ENCODE measurements around the gene IPO11. TPM values are rescaled to one million over a fixed set of nuclear protein-coding genes. Genes with fewer than 3 reads are reported as not detected.
"Not testable (repeated sequence)": the region's sequence is repeated elsewhere in the genome, so short reads cannot be mapped to it uniquely, and the experiment has no call there.

IPO11 gene
- total RNA-seq, 1 donor from 2014 or later: 22.4 TPM

DNA sequence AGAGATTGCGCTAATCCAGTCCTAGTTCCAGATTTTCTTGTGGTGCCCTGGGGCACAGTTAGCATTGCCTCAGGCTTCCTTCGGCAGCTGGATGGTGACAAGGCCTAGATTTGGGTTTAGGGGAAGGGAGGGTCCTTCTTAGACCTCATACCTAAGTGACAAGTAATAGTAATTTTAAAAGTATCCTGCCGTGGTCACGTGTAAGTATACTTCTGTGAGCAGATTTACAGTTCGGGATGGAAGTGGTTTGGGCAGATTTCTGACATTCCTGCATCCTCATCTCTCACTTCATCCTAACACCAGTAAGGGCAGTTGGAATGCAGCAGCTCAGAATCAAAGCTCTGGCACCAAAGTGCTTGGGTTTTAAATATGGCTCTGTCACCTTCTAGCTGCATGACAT is 237.6 kb downstream of the IPO11 start:
- FAIRE-seq (no peak), DNase-seq (ENCODE audit: low read depth) (no peak)
- Histone ChIP-seq H3K27me3 (ENCODE audit: control insufficient read depth, insufficient read depth, low read length) (no peaks in the 10 kb centered on the region), H3K36me3 (ENCODE audit: control insufficient read depth, insufficient read depth, low read length) (no peaks in the 10 kb centered on the region), H3K4me3 (ENCODE audit: low read depth, low read length) (no peak overlapping the region)
- TF ChIP-seq, protein P1, sequence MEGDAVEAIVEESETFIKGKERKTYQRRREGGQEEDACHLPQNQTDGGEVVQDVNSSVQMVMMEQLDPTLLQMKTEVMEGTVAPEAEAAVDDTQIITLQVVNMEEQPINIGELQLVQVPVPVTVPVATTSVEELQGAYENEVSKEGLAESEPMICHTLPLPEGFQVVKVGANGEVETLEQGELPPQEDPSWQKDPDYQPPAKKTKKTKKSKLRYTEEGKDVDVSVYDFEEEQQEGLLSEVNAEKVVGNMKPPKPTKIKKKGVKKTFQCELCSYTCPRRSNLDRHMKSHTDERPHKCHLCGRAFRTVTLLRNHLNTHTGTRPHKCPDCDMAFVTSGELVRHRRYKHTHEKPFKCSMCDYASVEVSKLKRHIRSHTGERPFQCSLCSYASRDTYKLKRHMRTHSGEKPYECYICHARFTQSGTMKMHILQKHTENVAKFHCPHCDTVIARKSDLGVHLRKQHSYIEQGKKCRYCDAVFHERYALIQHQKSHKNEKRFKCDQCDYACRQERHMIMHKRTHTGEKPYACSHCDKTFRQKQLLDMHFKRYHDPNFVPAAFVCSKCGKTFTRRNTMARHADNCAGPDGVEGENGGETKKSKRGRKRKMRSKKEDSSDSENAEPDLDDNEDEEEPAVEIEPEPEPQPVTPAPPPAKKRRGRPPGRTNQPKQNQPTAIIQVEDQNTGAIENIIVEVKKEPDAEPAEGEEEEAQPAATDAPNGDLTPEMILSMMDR (IDR thresholded peaks at IDR 0.05; ENCODE audit: insufficient read depth, low read length, severe bottlenecking): no peak

DNA sequence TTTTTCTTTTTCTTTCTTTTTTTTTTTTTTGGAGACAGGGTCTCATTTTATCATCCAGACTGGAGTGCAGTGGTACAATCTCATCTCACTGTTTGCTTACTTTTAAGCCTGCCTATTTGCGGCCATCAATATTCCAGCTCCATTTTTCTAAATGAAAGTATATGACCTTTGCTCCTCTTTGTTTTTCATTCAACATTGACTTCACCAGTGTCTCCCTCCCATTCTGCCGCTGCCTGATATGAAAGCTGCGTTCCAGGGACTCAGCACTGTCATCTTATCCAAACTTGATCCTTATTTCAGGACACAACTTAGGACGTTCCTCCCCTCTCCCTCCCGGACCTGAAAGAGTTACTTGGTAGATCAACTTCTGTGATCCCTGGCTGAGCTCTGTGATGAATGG is 239.7 kb downstream of the IPO11 start:
- H3K4me3 ChIP-seq (ENCODE audit: low read depth, low read length): no peak overlapping the region
- no peaks in the 10 kb centered on the region for H3K36me3 ChIP-seq (ENCODE audit: control insufficient read depth, insufficient read depth, low read length)
- DNase-seq (ENCODE audit: low read depth): no peak
- TF ChIP-seq, protein P1 (IDR thresholded peaks at IDR 0.05; ENCODE audit: insufficient read depth, low read length, severe bottlenecking): no peak
- FAIRE-seq: no peak
- no peaks in the 10 kb centered on the region for H3K27me3 ChIP-seq (ENCODE audit: control insufficient read depth, insufficient read depth, low read length)

DNA sequence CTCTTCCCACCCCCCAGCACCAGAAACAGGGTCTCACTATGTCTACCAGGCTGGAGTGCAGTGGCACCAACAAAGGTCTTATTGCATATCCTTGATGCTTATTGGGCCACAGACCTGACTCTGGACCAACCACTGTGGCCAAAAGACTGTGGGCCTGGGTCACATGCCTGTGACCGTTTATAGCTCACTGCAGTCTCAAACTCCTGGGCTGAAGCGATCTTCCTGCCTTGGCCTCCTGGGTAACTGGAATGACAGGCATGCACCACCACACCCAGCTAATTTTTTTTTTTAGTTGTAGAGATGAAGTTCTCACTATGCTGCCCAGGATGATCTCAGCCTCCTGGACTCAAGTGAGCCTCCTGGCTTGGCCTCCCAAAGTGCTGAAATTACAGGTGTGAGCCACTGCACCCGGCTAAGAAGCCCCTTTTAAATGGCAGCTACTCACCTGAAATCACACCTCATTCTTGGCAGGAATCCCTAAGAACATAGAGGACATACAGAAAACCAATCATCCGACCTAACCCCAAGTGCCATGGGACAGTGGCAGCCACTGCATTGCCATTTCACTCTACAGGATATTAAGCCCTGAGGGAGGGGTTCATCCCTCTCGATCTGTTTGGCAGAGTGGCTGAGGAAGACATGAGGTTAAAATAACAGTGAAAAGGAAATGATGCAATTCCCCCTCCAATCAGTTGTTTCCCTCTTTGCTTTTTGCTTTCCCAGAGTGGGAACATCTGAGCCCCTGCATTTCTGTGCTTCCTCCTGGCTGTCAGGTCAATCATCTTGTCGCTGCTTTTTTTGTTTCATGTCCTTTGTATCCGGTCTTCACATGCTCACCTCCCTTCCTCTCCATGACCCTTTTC is 240.7 kb downstream of the IPO11 start:
- no peak overlapping the region for H3K4me3 ChIP-seq (ENCODE audit: low read depth, low read length)
- no peak for FAIRE-seq
- no peaks in the 10 kb centered on the region for H3K36me3 ChIP-seq (ENCODE audit: control insufficient read depth, insufficient read depth, low read length)
- no peak for DNase-seq (ENCODE audit: low read depth)
- no peaks in the 10 kb centered on the region for H3K27me3 ChIP-seq (ENCODE audit: control insufficient read depth, insufficient read depth, low read length)
- TF ChIP-seq, protein P1 (IDR thresholded peaks at IDR 0.05; ENCODE audit: insufficient read depth, low read length, severe bottlenecking): no peak

DNA sequence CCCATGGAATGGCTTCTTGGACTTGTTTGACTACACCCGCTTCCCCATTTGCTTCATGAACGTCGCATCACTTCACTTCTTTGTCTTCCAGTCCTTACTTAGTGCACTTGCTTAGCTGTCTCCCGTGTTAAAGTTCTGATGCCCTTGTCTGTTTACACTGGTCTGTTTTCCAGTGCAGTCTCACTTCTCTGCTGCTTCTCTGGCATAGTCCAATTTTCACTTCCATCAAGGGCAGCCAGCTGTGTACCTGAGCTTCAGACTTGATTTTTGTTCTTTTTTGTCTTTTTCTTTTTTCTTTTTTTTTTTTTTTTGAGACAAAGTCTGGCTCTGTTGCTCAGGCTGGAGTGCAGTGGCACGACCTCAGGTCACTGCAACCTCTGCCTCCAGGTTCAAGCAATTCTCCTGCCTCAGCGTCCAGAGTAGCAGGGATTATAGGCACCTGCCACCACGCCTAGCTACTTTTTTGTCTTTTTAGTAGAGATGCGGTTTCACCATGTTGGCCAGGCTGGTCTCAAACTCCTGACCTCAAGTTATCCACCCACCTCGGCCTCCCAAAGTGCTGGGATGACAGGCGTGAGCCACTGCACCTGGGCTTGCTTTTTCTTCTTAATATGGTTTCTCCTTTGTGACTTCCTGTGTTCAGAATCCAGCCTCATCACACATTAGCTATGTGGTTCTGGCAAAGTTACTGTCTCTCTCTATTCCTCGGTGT is 241.5 kb downstream of the IPO11 start:
- H3K36me3 ChIP-seq (ENCODE audit: control insufficient read depth, insufficient read depth, low read length): no peaks in the 10 kb centered on the region
- no peak for DNase-seq (ENCODE audit: low read depth)
- FAIRE-seq: no peak
- no peaks in the 10 kb centered on the region for H3K27me3 ChIP-seq (ENCODE audit: control insufficient read depth, insufficient read depth, low read length)
- H3K4me3 ChIP-seq (ENCODE audit: low read depth, low read length): no peak overlapping the region
- TF ChIP-seq, protein P1 (IDR thresholded peaks at IDR 0.05; ENCODE audit: insufficient read depth, low read length, severe bottlenecking): no peak

DNA sequence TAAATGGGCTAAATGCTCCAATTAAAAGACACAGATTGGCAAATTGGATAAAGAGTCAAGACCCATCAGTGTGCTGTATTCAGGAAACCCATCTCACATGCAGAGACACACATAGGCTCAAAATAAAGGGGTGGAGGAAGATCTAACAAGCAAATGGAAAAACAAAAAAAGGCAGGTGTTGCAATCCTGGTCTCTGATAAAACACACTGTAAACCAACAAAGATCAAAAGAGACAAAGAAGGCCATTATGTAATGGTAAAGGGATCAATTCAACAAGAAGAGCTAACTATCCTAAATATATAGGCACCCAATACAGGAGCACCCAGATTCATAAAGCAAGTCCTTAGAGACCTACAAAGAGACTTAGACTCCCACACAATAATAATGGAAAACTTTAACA is 245.2 kb downstream of the IPO11 start:
- H3K27me3 ChIP-seq (ENCODE audit: control insufficient read depth, insufficient read depth, low read length); H3K4me3 ChIP-seq (ENCODE audit: low read depth, low read length); DNase-seq (ENCODE audit: low read depth); FAIRE-seq; H3K36me3 ChIP-seq (ENCODE audit: control insufficient read depth, insufficient read depth, low read length): not testable (repeated sequence)

DNA sequence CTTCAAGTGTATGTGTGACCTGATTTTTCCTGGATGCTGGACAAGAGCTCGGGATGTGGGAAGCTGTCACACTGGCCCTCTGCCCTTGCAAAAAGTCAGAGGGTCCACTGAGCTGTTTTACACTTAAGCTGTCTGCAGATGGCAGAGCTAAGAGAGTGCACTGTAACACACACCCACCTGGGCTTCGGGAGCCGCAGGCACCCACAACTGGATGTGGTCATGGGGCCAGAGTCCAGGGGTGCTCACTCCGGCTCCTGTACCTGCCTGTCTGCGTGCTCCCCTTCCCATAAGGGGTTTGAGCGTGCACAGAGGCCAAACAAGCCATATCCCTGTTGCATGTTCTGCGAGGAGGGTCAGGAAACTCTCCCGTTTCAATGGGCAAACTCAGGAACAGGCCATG is 248.6 kb downstream of the IPO11 start:
- no peaks in the 10 kb centered on the region for H3K36me3 ChIP-seq (ENCODE audit: control insufficient read depth, insufficient read depth, low read length)
- TF ChIP-seq, protein P1 (IDR thresholded peaks at IDR 0.05; ENCODE audit: insufficient read depth, low read length, severe bottlenecking): no peak
- H3K27me3 ChIP-seq (ENCODE audit: control insufficient read depth, insufficient read depth, low read length): no peaks in the 10 kb centered on the region
- FAIRE-seq: no peak
- no peak for DNase-seq (ENCODE audit: low read depth)
- H3K4me3 ChIP-seq (ENCODE audit: low read depth, low read length): no peak overlapping the region

Measured in bronchial epithelial cell (primary cell).